Calu3 (cell line): ENCODE results near the gene BCL11A. TPM values are rescaled to one million over a fixed set of nuclear protein-coding genes. Genes with fewer than 3 reads are reported as not detected.

Experiments
- BruUV-seq: library from RNA; stranded (reverse); fragments of 400-500 nt; replicated peaks from 2 replicates; lab custom pipeline; 2021; lab: Mats Ljungman, UMichigan
- CTCF ChIA-PET: fragments of 300-600 bp; sonication (Branson Sonifier 250); formaldehyde crosslinking; loops from one replicate; lab custom pipeline; 2022; ENCODE audit warnings: antibody characterized with exemption; lab: Charles Lee
- DNase-seq: peaks from one replicate; pipeline ENCODE4 v3.0.0; 2022
- H3K27ac Mint-ChIP-seq: one replicate; pipeline ENCODE4 v1.8.0; 2022; ENCODE audit warnings: mixed read lengths; ENCODE audit not compliant: unreplicated experiment
- H3K27me3 Mint-ChIP-seq: one replicate; pipeline ENCODE4 v1.8.0; 2022; ENCODE audit warnings: mixed read lengths; ENCODE audit not compliant: unreplicated experiment
- H3K36me3 Mint-ChIP-seq: one replicate; pipeline ENCODE4 v1.8.0; 2022; ENCODE audit warnings: mild to moderate bottlenecking, moderate library complexity, mixed read lengths; ENCODE audit not compliant: insufficient read depth, unreplicated experiment
- H3K4me1 Mint-ChIP-seq: one replicate; pipeline ENCODE4 v1.8.0; 2022; ENCODE audit warnings: mild to moderate bottlenecking, low read depth, mixed read lengths; ENCODE audit not compliant: unreplicated experiment
- H3K4me3 Mint-ChIP-seq: one replicate; pipeline ENCODE4 v1.8.0; 2022; ENCODE audit warnings: mild to moderate bottlenecking, low read depth, moderate library complexity, mixed read lengths; ENCODE audit not compliant: unreplicated experiment
- H3K9me3 Mint-ChIP-seq: one replicate; pipeline ENCODE4 v1.8.0; 2022; ENCODE audit warnings: low read depth, mixed read lengths; ENCODE audit not compliant: unreplicated experiment
- intact Hi-C: fragments of 100-400 bp; cut with micrococcal nuclease; formaldehyde crosslinking; loops from one replicate; pipeline ENCODE4 v1.10.0; 2022; ENCODE audit not compliant: unreplicated experiment
- total RNA-seq: library from RNA; stranded (reverse); gene quantifications from 2 replicates; pipeline ENCODE4 v1.2.3, GENCODE V29; 2022
- TF ChIP-seq, protein P1 (sequence below): fragments of 200-600 bp; IDR thresholded peaks from one replicate; pipeline ENCODE4 v1.8.0; 2022; ENCODE audit warnings: antibody characterized with exemption; ENCODE audit not compliant: unreplicated experiment

Gene BCL11A
- total RNA-seq, 1 experiment from 2014 or later: 8.5 TPM

DNA sequence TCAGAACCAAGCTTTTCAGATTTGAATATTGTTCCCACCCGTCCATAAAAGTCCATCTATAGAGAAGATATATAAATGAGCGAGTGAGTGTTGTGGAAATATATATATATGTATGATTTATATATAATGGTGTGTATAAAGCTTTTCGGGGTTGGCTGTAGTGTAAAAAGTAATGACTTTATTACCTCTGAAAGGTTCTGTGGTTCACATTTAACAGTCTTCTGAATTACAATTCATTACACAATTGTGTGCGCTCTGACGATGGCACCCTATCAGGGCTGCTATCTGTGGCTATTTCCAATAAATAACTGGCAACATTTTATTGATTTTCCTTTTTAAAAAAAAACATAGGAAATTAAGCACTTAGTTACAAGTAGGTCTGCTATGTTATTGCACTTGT, 2.7 kb upstream of the BCL11A start:
- Mint-ChIP-seq H3K9me3 (no peaks in the 10 kb centered on the region), H3K4me1 (peaks cover 33% of the 10 kb centered on the region), H3K27me3 (peaks cover 93% of the 10 kb centered on the region), H3K27ac (no peak overlapping the region), H3K36me3 (peaks cover 37% of the 10 kb centered on the region), H3K4me3 (no peak overlapping the region)
- intact Hi-C loops: loop anchor here (10.0 kb wide), 1 partner anchor 871 kb away; no protein-coding TSS in a partner anchor
- TF ChIP-seq, protein P1, sequence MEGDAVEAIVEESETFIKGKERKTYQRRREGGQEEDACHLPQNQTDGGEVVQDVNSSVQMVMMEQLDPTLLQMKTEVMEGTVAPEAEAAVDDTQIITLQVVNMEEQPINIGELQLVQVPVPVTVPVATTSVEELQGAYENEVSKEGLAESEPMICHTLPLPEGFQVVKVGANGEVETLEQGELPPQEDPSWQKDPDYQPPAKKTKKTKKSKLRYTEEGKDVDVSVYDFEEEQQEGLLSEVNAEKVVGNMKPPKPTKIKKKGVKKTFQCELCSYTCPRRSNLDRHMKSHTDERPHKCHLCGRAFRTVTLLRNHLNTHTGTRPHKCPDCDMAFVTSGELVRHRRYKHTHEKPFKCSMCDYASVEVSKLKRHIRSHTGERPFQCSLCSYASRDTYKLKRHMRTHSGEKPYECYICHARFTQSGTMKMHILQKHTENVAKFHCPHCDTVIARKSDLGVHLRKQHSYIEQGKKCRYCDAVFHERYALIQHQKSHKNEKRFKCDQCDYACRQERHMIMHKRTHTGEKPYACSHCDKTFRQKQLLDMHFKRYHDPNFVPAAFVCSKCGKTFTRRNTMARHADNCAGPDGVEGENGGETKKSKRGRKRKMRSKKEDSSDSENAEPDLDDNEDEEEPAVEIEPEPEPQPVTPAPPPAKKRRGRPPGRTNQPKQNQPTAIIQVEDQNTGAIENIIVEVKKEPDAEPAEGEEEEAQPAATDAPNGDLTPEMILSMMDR: no peak
- DNase-seq: no peak
- CTCF ChIA-PET: no interaction called here
- BruUV-seq: no TSS peak

DNA sequence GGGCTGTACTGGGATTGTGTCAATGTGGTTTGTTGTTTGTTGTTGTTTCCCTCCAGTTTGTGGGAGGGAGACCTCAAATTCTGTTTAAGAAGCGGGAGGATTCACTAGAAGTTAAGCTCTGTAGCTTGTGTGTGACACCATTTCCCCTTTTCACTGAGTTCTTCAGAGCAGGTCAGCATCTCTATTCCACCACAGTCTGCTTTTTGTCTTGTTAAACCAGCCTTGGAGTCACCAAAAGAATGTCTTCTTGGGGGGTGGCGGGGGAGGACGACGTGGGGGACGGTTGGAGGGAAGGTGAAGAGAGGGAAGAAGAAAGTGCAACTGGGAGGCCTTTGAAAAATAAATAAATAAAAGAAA, 2.3 kb upstream of the BCL11A start:
- intact Hi-C loops: loop anchor here (10.0 kb wide), 1 partner anchor 871 kb away; no protein-coding TSS in a partner anchor
- no peak for DNase-seq
- Mint-ChIP-seq H3K36me3 (peaks cover 37% of the 10 kb centered on the region), H3K4me3 (peak overlapping the region; percentile 83), H3K4me1 (peaks cover 33% of the 10 kb centered on the region), H3K9me3 (no peaks in the 10 kb centered on the region), H3K27me3 (peaks cover 89% of the 10 kb centered on the region), H3K27ac (no peak overlapping the region)
- CTCF ChIA-PET: no interaction called here
- TF ChIP-seq, protein P1: no peak
- no TSS peak for BruUV-seq

GRCh38 chr2:60555066-60555782, 1.8 kb upstream of the BCL11A start:
- Mint-ChIP-seq H3K4me1 (peaks cover 33% of the 10 kb centered on the region), H3K27me3 (peaks cover 83% of the 10 kb centered on the region), H3K36me3 (peaks cover 40% of the 10 kb centered on the region), H3K4me3 (peak overlapping the region; percentile 83), H3K9me3 (no peaks in the 10 kb centered on the region), H3K27ac (no peak overlapping the region)
- TF ChIP-seq, protein P1: peak; percentile 23
- CTCF ChIA-PET: no interaction called here
- no TSS peak for BruUV-seq
- peak; percentile 64 for DNase-seq
- intact Hi-C loops: loop anchor here (10.0 kb wide), 1 partner anchor 870 kb away; no protein-coding TSS in a partner anchor

GRCh38 chr2:60554646-60555065, 1.2 kb upstream of the BCL11A start:
- BruUV-seq: no TSS peak
- Mint-ChIP-seq H3K4me1 (peaks cover 33% of the 10 kb centered on the region), H3K27me3 (peaks cover 80% of the 10 kb centered on the region), H3K36me3 (peaks cover 46% of the 10 kb centered on the region), H3K27ac (no peak overlapping the region), H3K4me3 (peak overlapping the region; percentile 83), H3K9me3 (no peaks in the 10 kb centered on the region)
- CTCF ChIA-PET: no interaction called here
- intact Hi-C loops: loop anchor here (5.0 to 10.0 kb wide), 3 partner anchors 57 to 1527 kb away; no protein-coding TSS in a partner anchor
- TF ChIP-seq, protein P1: no peak
- no peak for DNase-seq
